Panc1 (cell line): ENCODE measurements around the gene CSTF3. TPM values are rescaled to one million over a fixed set of nuclear protein-coding genes. Genes with fewer than 3 reads are reported as not detected.

Experiments used
- ATAC-seq: fragments of 200-7000 bp; cut with Tn5 transposase; 2 replicates; pipeline ENCODE4 v1.9.1; 2020; ENCODE audit warnings: mild to moderate bottlenecking, moderate library complexity
- BruUV-seq: library from RNA; stranded (reverse); fragments of 400-500 nt; replicated peaks from 2 replicates; lab custom pipeline; 2021; lab: Mats Ljungman, UMichigan
- CTCF ChIA-PET: fragments of 300-600 bp; sonication (Branson Sonifier 250); formaldehyde crosslinking; loops from one replicate; lab custom pipeline; 2022; ENCODE audit warnings: antibody characterized with exemption; lab: Charles Lee
- POLR2A ChIA-PET: fragments of 300-600 bp; sonication (Branson Sonifier 250); formaldehyde crosslinking; loops from one replicate; lab custom pipeline; 2022; ENCODE audit warnings: antibody characterized with exemption; lab: Charles Lee
- DNase-seq: peaks from one replicate; pipeline ENCODE4 v3.0.0-alpha.2; 2010; ENCODE audit warnings: low read depth, low spot score
- H3K27ac ChIP-seq: 2 replicates; pipeline ENCODE4 v1.5.1; 2011; ENCODE audit warnings: mild to moderate bottlenecking, low read length, inconsistent platforms
- H3K27me3 ChIP-seq: fragments of 200-500 bp; sonication (Bioruptor generic); 2 replicates; pipeline ENCODE4 v1.6.0; 2014; ENCODE audit warnings: low read length, inconsistent platforms; ENCODE audit not compliant: control insufficient read depth, insufficient read depth
- H3K36me3 ChIP-seq: fragments of 200-500 bp; sonication (Bioruptor generic); 2 replicates; pipeline ENCODE4 v1.5.1; 2014; ENCODE audit warnings: inconsistent platforms, mild to moderate bottlenecking, low read length, moderate library complexity; ENCODE audit not compliant: control insufficient read depth, insufficient read depth
- H3K4me1 ChIP-seq: 2 replicates; pipeline ENCODE4 v1.5.1; 2011; ENCODE audit warnings: inconsistent platforms, mild to moderate bottlenecking, low read length, moderate library complexity; ENCODE audit not compliant: control insufficient read depth, insufficient read depth
- H3K4me3 ChIP-seq, 2 experiments: 2 replicates each; pipeline ENCODE4 v1.5.1; 2011 to 2012; ENCODE audit warnings: low read depth in 2 of 2, low read length in 2 of 2, mild to moderate bottlenecking in 2 of 2, inconsistent platforms in 1 of 2, moderate library complexity in 1 of 2
- H3K9me3 ChIP-seq: fragments of 200-500 bp; sonication (Bioruptor generic); 2 replicates; pipeline ENCODE4 v1.5.1; 2014; ENCODE audit warnings: low read depth, mild to moderate bottlenecking, inconsistent platforms, low read length, moderate library complexity; ENCODE audit not compliant: control insufficient read depth, insufficient read depth
- POLR2AphosphoS5 ChIP-seq: IDR thresholded peaks from 2 replicates; pipeline ENCODE4 v1.6.1; 2012; ENCODE audit warnings: mild to moderate bottlenecking, low read depth, low read length, moderate library complexity
- REST ChIP-seq, 2 experiments: IDR thresholded peaks; 2 replicates each; pipeline ENCODE4 v1.6.1; 2011 to 2012; ENCODE audit warnings: low read depth in 2 of 2, control low read depth in 1 of 2, low read length in 1 of 2, mild to moderate bottlenecking in 1 of 2, moderate library complexity in 1 of 2; ENCODE audit not compliant: insufficient read depth in 1 of 2
- SIN3A ChIP-seq: IDR thresholded peaks from 2 replicates; pipeline ENCODE4 v1.6.1; 2012; ENCODE audit warnings: low read depth, mild to moderate bottlenecking, low read length, moderate library complexity, borderline replicate concordance; ENCODE audit not compliant: insufficient read depth
- TCF7L2 ChIP-seq: IDR thresholded peaks from 2 replicates; pipeline ENCODE4 v1.6.1; 2011; ENCODE audit warnings: mild to moderate bottlenecking, low read depth, low read length, inconsistent platforms
- in situ Hi-C: cut with HindIII; loops from 2 replicates; pipeline ENCODE4 v1.10.0; 2016; ENCODE audit warnings: low sequenced_read_pairs, low pct_unique_long_range_greater_than_20kb
- intact Hi-C: fragments of 100-400 bp; cut with micrococcal nuclease; formaldehyde crosslinking; loops from one replicate; pipeline ENCODE4 v1.10.0; 2022; ENCODE audit not compliant: unreplicated experiment
- total RNA-seq: library from RNA; stranded (reverse); gene quantifications from one replicate; pipeline ENCODE4 v1.2.1, GENCODE V29; 2021; ENCODE audit not compliant: unreplicated experiment
- TF ChIP-seq, protein P1 (sequence below): fragments of 450-650 bp; IDR thresholded peaks from 2 replicates; pipeline ENCODE4 v1.5.1; 2017; ENCODE audit warnings: mild to moderate bottlenecking

The CSTF3 gene
- total RNA-seq, 1 experiment from 2014 or later, result 29.8 TPM

GRCh38 chr11:33151399-33151798 is 9.9 kb downstream of the CSTF3 start:
- POLR2A ChIA-PET, result no interaction called here
- intact Hi-C loops (no loop called here), in situ Hi-C loops (no loop called here)
- no peaks in the 10 kb centered on the region for H3K36me3 ChIP-seq
- ATAC-seq, result no peak
- no peaks in the 10 kb centered on the region for H3K9me3 ChIP-seq
- 0 out of 2 replicates have a peak, but pooled peaks cover 4% of the 10 kb centered on the region for H3K4me1 ChIP-seq
- BruUV-seq, result TSS peak; percentile 20
- no peak for DNase-seq
- no peak for TF ChIP-seq SIN3A
- no peaks in the 10 kb centered on the region for H3K27me3 ChIP-seq
- CTCF ChIA-PET, result no interaction called here
- H3K4me3 ChIP-seq, result no peak overlapping the region
- H3K27ac ChIP-seq, result no peak overlapping the region

- ATAC-seq (no peak), DNase-seq (no peak)
- Histone ChIP-seq H3K4me1 (no peaks in the 10 kb centered on the region), H3K9me3 (no peaks in the 10 kb centered on the region), H3K27me3 (no peaks in the 10 kb centered on the region), H3K27ac (no peak overlapping the region), H3K36me3 (peaks cover 2% of the 10 kb centered on the region; the same call in 1 of the 2 replicates), H3K4me3 (no peak overlapping the region)
- TF ChIP-seq SIN3A (no peak), POLR2AphosphoS5 (no peak), REST (IDR thresholded peaks at IDR 0.05; ENCODE audit: insufficient read depth in 1 of 2, low read depth in 2 of 2, low read length in 1 of 2) (no peak), TCF7L2 (no peak)
- TF ChIP-seq, protein P1, sequence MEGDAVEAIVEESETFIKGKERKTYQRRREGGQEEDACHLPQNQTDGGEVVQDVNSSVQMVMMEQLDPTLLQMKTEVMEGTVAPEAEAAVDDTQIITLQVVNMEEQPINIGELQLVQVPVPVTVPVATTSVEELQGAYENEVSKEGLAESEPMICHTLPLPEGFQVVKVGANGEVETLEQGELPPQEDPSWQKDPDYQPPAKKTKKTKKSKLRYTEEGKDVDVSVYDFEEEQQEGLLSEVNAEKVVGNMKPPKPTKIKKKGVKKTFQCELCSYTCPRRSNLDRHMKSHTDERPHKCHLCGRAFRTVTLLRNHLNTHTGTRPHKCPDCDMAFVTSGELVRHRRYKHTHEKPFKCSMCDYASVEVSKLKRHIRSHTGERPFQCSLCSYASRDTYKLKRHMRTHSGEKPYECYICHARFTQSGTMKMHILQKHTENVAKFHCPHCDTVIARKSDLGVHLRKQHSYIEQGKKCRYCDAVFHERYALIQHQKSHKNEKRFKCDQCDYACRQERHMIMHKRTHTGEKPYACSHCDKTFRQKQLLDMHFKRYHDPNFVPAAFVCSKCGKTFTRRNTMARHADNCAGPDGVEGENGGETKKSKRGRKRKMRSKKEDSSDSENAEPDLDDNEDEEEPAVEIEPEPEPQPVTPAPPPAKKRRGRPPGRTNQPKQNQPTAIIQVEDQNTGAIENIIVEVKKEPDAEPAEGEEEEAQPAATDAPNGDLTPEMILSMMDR, result no peak
- ChIA-PET POLR2A (no interaction called here), CTCF (no interaction called here)
- BruUV-seq, result no TSS peak
- intact Hi-C loops, result no loop called here
- in situ Hi-C loops, result no loop called here
Observed at GRCh38 chr11:33147559-33147958, 13.7 kb downstream of the CSTF3 start.

DNA sequence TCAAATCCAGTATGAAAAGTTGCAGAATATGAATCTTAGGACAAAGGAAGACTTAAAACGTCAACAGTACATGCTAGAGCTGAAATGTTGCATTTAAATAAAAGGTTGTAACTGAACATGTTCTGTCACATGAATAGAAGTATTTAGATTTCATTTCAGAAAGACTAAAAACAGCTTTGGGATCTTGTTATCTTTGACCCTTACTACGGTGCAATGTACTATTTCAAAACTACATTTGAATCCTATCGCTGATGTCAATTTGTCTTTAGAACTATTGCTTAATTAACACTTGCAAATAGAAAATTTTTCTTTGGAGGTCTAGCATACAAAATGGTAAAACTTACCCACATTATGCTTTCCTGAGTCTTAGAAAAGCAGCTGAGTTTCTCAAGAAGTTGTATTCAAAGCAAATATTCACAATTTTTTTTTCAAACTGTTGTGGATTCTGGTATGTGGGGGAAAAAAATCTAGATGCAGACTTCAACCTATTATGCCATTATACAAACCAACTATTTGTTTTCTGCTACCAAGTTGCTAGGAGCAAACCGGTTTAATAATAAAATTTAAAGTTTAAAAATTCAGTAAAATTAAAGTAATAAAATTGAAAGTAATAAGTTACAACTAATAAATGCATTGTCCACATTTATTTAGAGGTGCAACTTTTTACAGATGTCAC is 25.4 kb downstream of the CSTF3 start:
- no peak overlapping the region for H3K4me3 ChIP-seq
- POLR2A ChIA-PET, result no interaction called here
- BruUV-seq, result no TSS peak
- H3K27me3 ChIP-seq, result no peaks in the 10 kb centered on the region
- intact Hi-C loops (no loop called here), in situ Hi-C loops (no loop called here)
- peaks cover 29% of the 10 kb centered on the region for H3K36me3 ChIP-seq
- CTCF ChIA-PET, result no interaction called here
- DNase-seq, result no peak
- H3K27ac ChIP-seq, result no peak overlapping the region
- no peaks in the 10 kb centered on the region for H3K4me1 ChIP-seq
- TF ChIP-seq SIN3A, result no peak
- TF ChIP-seq, protein P1, result no peak
- no peaks in the 10 kb centered on the region for H3K9me3 ChIP-seq
- no peak for ATAC-seq
